Suprapubic skin (tissue), 4 donors: ENCODE measurements around the gene MYZAP. TPM values are rescaled to one million over a fixed set of nuclear protein-coding genes. Genes with fewer than 3 reads are reported as not detected.

Source experiments
- DNase-seq, 2 donors: peaks; one replicate each; pipeline ENCODE4 v3.0.0-alpha.2; 2019; ENCODE audit warnings: low spot score in 2 of 2
- H3K27ac ChIP-seq: fragments of 200-600 bp; sonication (generic); one replicate; pipeline ENCODE4 v1.5.1; 2019
- H3K27me3 ChIP-seq: fragments of 200-600 bp; sonication (generic); one replicate; pipeline ENCODE4 v1.5.1; 2019
- H3K36me3 ChIP-seq: fragments of 200-600 bp; sonication (generic); one replicate; pipeline ENCODE4 v1.5.1; 2019
- H3K4me1 ChIP-seq: fragments of 200-600 bp; sonication (generic); one replicate; pipeline ENCODE4 v1.5.1; 2019
- H3K4me3 ChIP-seq: fragments of 200-600 bp; sonication (generic); one replicate; pipeline ENCODE4 v1.5.1; 2019; ENCODE audit warnings: mild to moderate bottlenecking
- H3K9me3 ChIP-seq: fragments of 200-600 bp; sonication (generic); one replicate; pipeline ENCODE4 v1.5.1; 2019
- EP300 ChIP-seq: sonication (generic); formaldehyde crosslinking; IDR thresholded peaks from one replicate; pipeline ENCODE4 v1.6.1; 2017; ENCODE audit warnings: antibody characterized with exemption
- POLR2A ChIP-seq, 2 donors: fragments of 450-650 bp; IDR thresholded peaks; one replicate each; pipeline ENCODE4 v1.6.1; 2017; ENCODE audit warnings: antibody characterized with exemption in 2 of 2, mild to moderate bottlenecking in 2 of 2, moderate library complexity in 2 of 2
- POLR2AphosphoS5 ChIP-seq, 3 donors: sonication (generic); formaldehyde crosslinking; IDR thresholded peaks; one replicate each; pipeline ENCODE4 v1.6.1; 2017; ENCODE audit warnings: antibody characterized with exemption in 3 of 3
- WGBS: methylation state at CpG from one replicate; pipeline ENCODE4 v1.1.5; 2018; 5-methylcytosine and 5-hydroxymethylcytosine counted together
- total RNA-seq, 4 donors: library from RNA; depleted of rRNA; stranded (reverse); fragments of >200 nt; gene quantifications; one replicate each; pipeline ENCODE4 v1.1.0, GENCODE V29; 2016
- TF ChIP-seq, protein P1 (sequence below), 2 donors: fragments of 200-600 bp in 1 of 2; fragments of 450-650 bp in 1 of 2; sonication (generic) in 1 of 2; IDR thresholded peaks; one replicate each; pipeline ENCODE4 v1.5.1; 2016 to 2019; ENCODE audit warnings: antibody characterized with exemption in 2 of 2, mild to moderate bottlenecking in 1 of 2, moderate library complexity in 1 of 2

The MYZAP gene
- total RNA-seq, 4 donors from 2014 or later, result 8.6 to 14.9 (median 11.6) TPM

DNA sequence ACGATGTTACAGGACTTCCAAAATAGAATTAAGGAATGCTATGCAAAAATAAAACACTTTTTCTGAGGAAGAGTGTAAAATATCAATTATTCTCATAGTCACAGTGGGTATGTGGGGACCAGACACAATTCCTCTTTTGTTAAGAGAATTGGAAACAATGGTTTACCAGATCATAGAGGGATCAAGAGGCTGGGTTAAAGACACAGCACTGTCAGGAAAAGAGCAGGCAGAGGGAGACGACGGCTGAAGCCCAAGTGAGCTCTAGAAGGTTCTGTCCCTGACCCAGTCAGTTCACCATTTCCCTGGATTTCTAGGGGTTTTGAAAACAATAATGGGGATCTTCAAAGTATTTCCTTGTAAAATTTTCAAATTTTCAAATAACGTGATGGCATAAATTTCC, 60.8 kb downstream of the MYZAP start:
- Histone ChIP-seq H3K27me3 (no peaks in the 10 kb centered on the region), H3K27ac (no peak overlapping the region), H3K4me3 (no peak overlapping the region), H3K4me1 (peaks cover 3% of the 10 kb centered on the region), H3K36me3 (no peaks in the 10 kb centered on the region), H3K9me3 (no peaks in the 10 kb centered on the region)
- WGBS, result 87% methylated on average over 4 of the region's 4 CpGs
- no peak for DNase-seq
- TF ChIP-seq POLR2A (IDR thresholded peaks at IDR 0.05) (no peak), POLR2AphosphoS5 (IDR thresholded peaks at IDR 0.05) (no peak), EP300 (no peak)
- TF ChIP-seq, protein P1, sequence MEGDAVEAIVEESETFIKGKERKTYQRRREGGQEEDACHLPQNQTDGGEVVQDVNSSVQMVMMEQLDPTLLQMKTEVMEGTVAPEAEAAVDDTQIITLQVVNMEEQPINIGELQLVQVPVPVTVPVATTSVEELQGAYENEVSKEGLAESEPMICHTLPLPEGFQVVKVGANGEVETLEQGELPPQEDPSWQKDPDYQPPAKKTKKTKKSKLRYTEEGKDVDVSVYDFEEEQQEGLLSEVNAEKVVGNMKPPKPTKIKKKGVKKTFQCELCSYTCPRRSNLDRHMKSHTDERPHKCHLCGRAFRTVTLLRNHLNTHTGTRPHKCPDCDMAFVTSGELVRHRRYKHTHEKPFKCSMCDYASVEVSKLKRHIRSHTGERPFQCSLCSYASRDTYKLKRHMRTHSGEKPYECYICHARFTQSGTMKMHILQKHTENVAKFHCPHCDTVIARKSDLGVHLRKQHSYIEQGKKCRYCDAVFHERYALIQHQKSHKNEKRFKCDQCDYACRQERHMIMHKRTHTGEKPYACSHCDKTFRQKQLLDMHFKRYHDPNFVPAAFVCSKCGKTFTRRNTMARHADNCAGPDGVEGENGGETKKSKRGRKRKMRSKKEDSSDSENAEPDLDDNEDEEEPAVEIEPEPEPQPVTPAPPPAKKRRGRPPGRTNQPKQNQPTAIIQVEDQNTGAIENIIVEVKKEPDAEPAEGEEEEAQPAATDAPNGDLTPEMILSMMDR (IDR thresholded peaks at IDR 0.05), result no peak

DNA sequence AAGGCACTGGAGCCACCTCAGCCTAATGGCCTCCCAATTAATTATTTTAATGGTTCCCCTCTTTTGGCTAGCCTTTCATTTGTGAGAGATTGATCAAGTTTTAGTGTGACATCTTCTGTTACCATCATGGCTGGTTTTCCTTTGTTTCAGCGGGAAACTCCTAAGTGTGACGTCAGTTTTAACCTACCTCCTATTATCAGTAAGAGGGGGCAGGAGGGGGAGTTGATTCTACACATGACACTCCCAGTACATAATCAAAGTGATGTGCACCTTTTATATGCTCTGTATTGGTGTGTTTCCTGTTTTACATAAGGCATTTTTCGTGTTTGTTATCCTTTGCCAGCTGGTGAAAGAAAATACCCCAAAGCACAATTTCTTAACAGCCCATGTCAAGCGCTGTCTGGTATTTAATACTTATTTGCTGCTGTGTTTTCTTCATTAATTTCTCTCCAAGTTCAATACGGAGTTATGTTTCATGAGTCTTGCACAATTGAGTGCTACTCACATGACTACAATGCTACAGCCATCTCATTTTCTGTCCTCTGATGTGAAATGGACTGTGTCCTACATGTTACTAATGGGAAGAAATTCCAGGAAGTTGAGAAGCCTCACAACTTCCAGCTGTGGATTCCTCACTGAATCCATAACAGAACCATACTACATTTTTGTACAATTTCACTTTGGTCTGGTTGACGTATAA, 62.6 kb downstream of the MYZAP start:
- TF ChIP-seq, protein P1 (IDR thresholded peaks at IDR 0.05), result no peak
- TF ChIP-seq EP300 (no peak), POLR2A (IDR thresholded peaks at IDR 0.05) (no peak), POLR2AphosphoS5 (IDR thresholded peaks at IDR 0.05) (no peak)
- Histone ChIP-seq H3K36me3 (no peaks in the 10 kb centered on the region), H3K27ac (peak overlapping the region; percentile 20), H3K4me3 (no peak overlapping the region), H3K27me3 (no peaks in the 10 kb centered on the region), H3K9me3 (no peaks in the 10 kb centered on the region), H3K4me1 (no peaks in the 10 kb centered on the region)
- WGBS, result 61% methylated on average over 6 of the region's 6 CpGs
- no peak for DNase-seq

DNA sequence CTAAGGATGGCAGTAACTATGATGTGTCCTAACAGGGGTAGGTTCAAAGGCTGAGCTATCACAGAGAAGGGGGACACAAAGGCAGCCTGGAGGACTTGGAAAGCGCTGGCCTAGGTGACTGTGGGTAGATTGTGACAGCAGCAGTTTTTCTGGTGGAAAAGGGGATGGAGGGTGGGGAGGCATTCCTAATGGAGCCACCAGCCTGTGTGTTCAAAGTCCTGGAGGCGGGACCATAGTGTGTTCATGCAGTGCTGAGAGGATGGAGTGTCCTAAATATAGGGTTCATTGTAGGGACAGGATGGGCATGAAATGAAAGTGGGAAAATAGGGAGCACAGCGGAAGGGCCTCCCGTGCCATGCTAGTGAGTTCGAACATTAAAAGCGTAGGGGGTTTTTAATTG, 63.3 kb downstream of the MYZAP start:
- H3K4me3 ChIP-seq, result no peak overlapping the region
- no peaks in the 10 kb centered on the region for H3K9me3 ChIP-seq
- no peaks in the 10 kb centered on the region for H3K27me3 ChIP-seq
- DNase-seq, result no peak
- 81% methylated on average over 6 of the region's 6 CpGs for WGBS
- H3K4me1 ChIP-seq, result no peaks in the 10 kb centered on the region
- TF ChIP-seq, protein P1 (IDR thresholded peaks at IDR 0.05), result no peak
- TF ChIP-seq POLR2A (IDR thresholded peaks at IDR 0.05), result no peak
- no peaks in the 10 kb centered on the region for H3K36me3 ChIP-seq
- H3K27ac ChIP-seq, result peak overlapping the region; percentile 20

DNA sequence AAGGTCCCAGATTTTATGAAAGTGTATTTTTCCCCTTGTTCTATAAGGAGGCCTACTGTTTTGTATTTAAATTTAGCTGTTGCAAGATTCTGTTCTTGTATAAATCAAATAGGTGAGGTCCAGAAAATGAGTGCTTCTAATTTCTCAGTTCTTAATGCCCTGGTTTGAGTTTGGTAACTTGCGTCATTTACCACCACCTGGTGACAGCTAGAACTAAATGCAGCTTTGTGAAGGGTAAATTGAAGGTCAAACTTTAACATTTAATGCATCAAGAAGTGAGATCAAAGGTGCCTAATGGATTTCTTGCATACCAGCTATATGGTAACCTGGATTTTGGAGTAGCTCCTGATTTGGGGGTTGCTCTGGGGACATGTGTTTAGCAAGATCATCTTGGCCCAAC, 64.1 kb downstream of the MYZAP start:
- Histone ChIP-seq H3K4me3 (no peak overlapping the region), H3K27me3 (no peaks in the 10 kb centered on the region), H3K9me3 (no peaks in the 10 kb centered on the region), H3K27ac (no peak overlapping the region), H3K36me3 (no peaks in the 10 kb centered on the region), H3K4me1 (no peaks in the 10 kb centered on the region)
- WGBS, result 92% methylated on average over 1 of the region's 1 CpG
- TF ChIP-seq POLR2AphosphoS5 (IDR thresholded peaks at IDR 0.05) (no peak), EP300 (no peak), POLR2A (IDR thresholded peaks at IDR 0.05) (no peak)
- TF ChIP-seq, protein P1 (IDR thresholded peaks at IDR 0.05), result no peak
- DNase-seq, result no peak

DNA sequence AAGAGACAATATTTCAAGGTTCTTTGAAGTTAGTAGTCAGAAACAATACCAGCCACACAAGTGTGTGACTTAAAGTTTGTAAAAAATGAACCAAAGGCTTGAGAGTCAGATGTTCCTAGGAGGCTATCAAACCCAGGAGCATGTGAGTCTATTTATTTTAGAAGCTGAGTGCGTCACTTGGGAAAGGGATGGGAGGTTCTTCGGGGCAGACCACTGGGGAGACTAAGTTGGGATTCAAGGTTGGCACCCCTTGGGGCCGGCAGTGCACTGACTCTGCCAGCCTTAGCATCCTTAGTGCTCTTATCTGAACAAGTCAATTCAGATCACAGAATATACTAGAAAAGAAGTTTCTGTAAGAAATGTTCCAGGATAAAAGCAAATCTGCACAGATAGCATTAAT, 64.7 kb downstream of the MYZAP start:
- H3K27ac ChIP-seq, result no peak overlapping the region
- WGBS, result 79% methylated on average over 3 of the region's 3 CpGs
- H3K27me3 ChIP-seq, result no peaks in the 10 kb centered on the region
- no peaks in the 10 kb centered on the region for H3K36me3 ChIP-seq
- H3K4me3 ChIP-seq, result no peak overlapping the region
- H3K4me1 ChIP-seq, result no peaks in the 10 kb centered on the region
- H3K9me3 ChIP-seq, result no peaks in the 10 kb centered on the region
- TF ChIP-seq POLR2AphosphoS5 (IDR thresholded peaks at IDR 0.05) (no peak), EP300 (no peak), POLR2A (IDR thresholded peaks at IDR 0.05) (no peak)
- TF ChIP-seq, protein P1 (IDR thresholded peaks at IDR 0.05), result no peak
- no peak for DNase-seq
